ENCODE data around the gene ELK3.

The ELK3 gene

GRCh38 chr12:96266238-96266637 lies 72.1 kb downstream of the ELK3 start:
- Histone ChIP-seq H3K79me2 (ENCODE audit: insufficient read depth, low read length) (no peaks in the 10 kb centered on the region), H4K20me1 (ENCODE audit: low read depth, low read length) (0 out of 2 replicates have a peak, but pooled peaks cover 3% of the 10 kb centered on the region), H3K9me3 (ENCODE audit: insufficient read depth, low read length) (no peaks in the 10 kb centered on the region), H3K27me3 (ENCODE audit: low read length) (no peaks in the 10 kb centered on the region), H3K9me2 (replicated peaks; ENCODE audit: insufficient read depth, low read length) (no peaks in the 10 kb centered on the region), H3K4me3 (ENCODE audit: insufficient read depth, low read length, poor library complexity, severe bottlenecking) (no peak overlapping the region), H3K27ac (ENCODE audit: low read depth, low read length) (no peak overlapping the region), H3F3A (ENCODE audit: insufficient read depth) (0 out of 2 replicates have a peak, but pooled peaks cover 4% of the 10 kb centered on the region), H3K9ac (ENCODE audit: low read length) (no peak overlapping the region), H2AFZ (ENCODE audit: low read depth, low read length, severe bottlenecking) (no peak overlapping the region), H3K36me3 (ENCODE audit: low read length) (peaks cover 12% of the 10 kb centered on the region; the same call in 1 of the 2 replicates), H3K4me2 (ENCODE audit: low read depth, low read length, poor library complexity, severe bottlenecking) (no peak overlapping the region)
- TF ChIP-seq CTCF (IDR thresholded peaks at IDR 0.05; ENCODE audit: insufficient read depth, low read length, poor library complexity, severe bottlenecking) (no peak), EZH2phosphoT487 (conservative IDR thresholded peaks at IDR 0.05; ENCODE audit: low read length) (no peak)

- Histone ChIP-seq H3K79me2 (ENCODE audit: insufficient read depth, low read length) (no peaks in the 10 kb centered on the region; the same call in 1 of the 2 replicates), H3K27ac (ENCODE audit: low read depth, low read length) (no peak overlapping the region), H3K9ac (ENCODE audit: low read length) (no peak overlapping the region), H3F3A (ENCODE audit: insufficient read depth) (0 out of 2 replicates have a peak, but pooled peaks cover 4% of the 10 kb centered on the region), H3K9me2 (replicated peaks; ENCODE audit: insufficient read depth, low read length) (no peaks in the 10 kb centered on the region), H3K27me3 (ENCODE audit: low read length) (no peaks in the 10 kb centered on the region), H3K9me3 (ENCODE audit: insufficient read depth, low read length) (no peaks in the 10 kb centered on the region), H2AFZ (ENCODE audit: low read depth, low read length, severe bottlenecking) (no peak overlapping the region), H3K4me2 (ENCODE audit: low read depth, low read length, poor library complexity, severe bottlenecking) (no peak overlapping the region), H3K36me3 (ENCODE audit: low read length) (peaks cover 24% of the 10 kb centered on the region; the same call in 1 of the 2 replicates), H4K20me1 (ENCODE audit: low read depth, low read length) (0 out of 2 replicates have a peak, but pooled peaks cover 3% of the 10 kb centered on the region), H3K4me3 (ENCODE audit: insufficient read depth, low read length, poor library complexity, severe bottlenecking) (no peak overlapping the region)
- no peak for TF ChIP-seq EZH2phosphoT487 (conservative IDR thresholded peaks at IDR 0.05; ENCODE audit: low read length)
- no peak for TF ChIP-seq CTCF (IDR thresholded peaks at IDR 0.05; ENCODE audit: insufficient read depth, low read length, poor library complexity, severe bottlenecking)
Measured at GRCh38 chr12:96271469-96272199, 77.5 kb downstream of the ELK3 start.

- Histone ChIP-seq H3K9ac (ENCODE audit: low read length) (no peak overlapping the region), H3K4me3 (ENCODE audit: insufficient read depth, low read length, poor library complexity, severe bottlenecking) (no peak overlapping the region), H3K9me2 (replicated peaks; ENCODE audit: insufficient read depth, low read length) (no peaks in the 10 kb centered on the region), H3K36me3 (ENCODE audit: low read length) (peaks cover 40% of the 10 kb centered on the region), H3F3A (ENCODE audit: insufficient read depth) (peaks cover 5% of the 10 kb centered on the region; the same call in 1 of the 2 replicates), H4K20me1 (ENCODE audit: low read depth, low read length) (no peaks in the 10 kb centered on the region), H3K27ac (ENCODE audit: low read depth, low read length) (no peak overlapping the region), H2AFZ (ENCODE audit: low read depth, low read length, severe bottlenecking) (no peak overlapping the region), H3K9me3 (ENCODE audit: insufficient read depth, low read length) (no peaks in the 10 kb centered on the region), H3K27me3 (ENCODE audit: low read length) (no peaks in the 10 kb centered on the region), H3K4me2 (ENCODE audit: low read depth, low read length, poor library complexity, severe bottlenecking) (no peak overlapping the region), H3K79me2 (ENCODE audit: insufficient read depth, low read length) (no peaks in the 10 kb centered on the region; the same call in 1 of the 2 replicates)
- TF ChIP-seq EZH2phosphoT487 (conservative IDR thresholded peaks at IDR 0.05; ENCODE audit: low read length) = no peak
- no peak for TF ChIP-seq CTCF (IDR thresholded peaks at IDR 0.05; ENCODE audit: insufficient read depth, low read length, poor library complexity, severe bottlenecking)
Measured at GRCh38 chr12:96274331-96274730, 80.2 kb downstream of the ELK3 start.
